ENCODE results near the gene MOGAT1.

DNA sequence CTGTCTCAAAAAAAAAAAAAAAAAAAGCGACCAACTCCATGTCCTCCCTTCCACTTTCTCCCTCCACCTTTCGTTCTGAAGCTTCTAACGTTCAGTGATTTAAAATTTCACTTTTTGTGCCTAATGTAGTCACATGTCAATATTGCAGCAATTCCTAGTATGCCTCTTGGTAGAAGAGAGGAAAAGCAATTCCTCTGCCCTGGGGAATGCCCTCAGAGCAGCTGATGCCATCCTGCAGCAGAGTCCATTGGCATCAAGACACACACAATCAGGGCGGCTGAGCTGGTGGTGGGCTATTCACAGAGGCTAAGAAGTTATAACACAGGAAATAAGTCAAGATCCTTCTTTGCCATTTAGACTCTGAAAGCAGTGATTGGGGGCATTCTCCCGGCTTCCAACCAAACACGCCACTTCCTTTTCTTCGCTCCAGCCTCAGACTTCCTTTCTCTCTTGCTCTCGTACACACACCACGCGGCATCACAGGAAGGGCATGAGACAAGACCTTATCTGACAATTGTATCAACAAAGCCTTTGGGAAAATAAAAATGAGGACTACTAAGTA lies 71.9 kb downstream of the MOGAT1 start:
- TF ChIP-seq MEF2A (IDR thresholded peaks at IDR 0.05; ENCODE audit: control insufficient read depth, low read depth, low read length) (no peak), RAD21 (CRISPR knock-in tag; conservative IDR thresholded peaks at IDR 0.05 in 1 of 2, IDR thresholded peaks at IDR 0.05 in 1 of 2) (no peak), KDM4B (IDR thresholded peaks at IDR 0.05; ENCODE audit: borderline replicate concordance in 2 of 2, low read depth in 1 of 2) (no peak), ZNF274 (IDR thresholded peaks at IDR 0.05; ENCODE audit: borderline replicate concordance, low read depth, low read length) (no peak), FOXJ2 (tag; IDR thresholded peaks at IDR 0.05) (no peak)
- TF ChIP-seq, protein P1, sequence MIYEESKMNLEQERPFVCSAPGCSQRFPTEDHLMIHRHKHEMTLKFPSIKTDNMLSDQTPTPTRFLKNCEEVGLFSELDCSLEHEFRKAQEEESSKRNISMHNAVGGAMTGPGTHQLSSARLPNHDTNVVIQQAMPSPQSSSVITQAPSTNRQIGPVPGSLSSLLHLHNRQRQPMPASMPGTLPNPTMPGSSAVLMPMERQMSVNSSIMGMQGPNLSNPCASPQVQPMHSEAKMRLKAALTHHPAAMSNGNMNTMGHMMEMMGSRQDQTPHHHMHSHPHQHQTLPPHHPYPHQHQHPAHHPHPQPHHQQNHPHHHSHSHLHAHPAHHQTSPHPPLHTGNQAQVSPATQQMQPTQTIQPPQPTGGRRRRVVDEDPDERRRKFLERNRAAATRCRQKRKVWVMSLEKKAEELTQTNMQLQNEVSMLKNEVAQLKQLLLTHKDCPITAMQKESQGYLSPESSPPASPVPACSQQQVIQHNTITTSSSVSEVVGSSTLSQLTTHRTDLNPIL (CRISPR knock-in tag; IDR thresholded peaks at IDR 0.05), result no peak
